B cell (primary cell): ENCODE data around the gene DOCK3. TPM values are rescaled to one million over a fixed set of nuclear protein-coding genes. Genes with fewer than 3 reads are reported as not detected.
"Not testable (repeated sequence)": the region's sequence is repeated elsewhere in the genome, so short reads cannot be mapped to it uniquely, and the experiment has no call there.

Experiments used
- ATAC-seq: fragments of 200-7000 bp; cut with Tn5 transposase; one replicate; pipeline ENCODE4 v1.10.0; 2021; ENCODE audit warnings: low read depth, mild to moderate bottlenecking, moderate number of reproducible peaks, moderate library complexity
- CTCF ChIA-PET: fragments of 350-600 bp; sonication (Branson Sonifier 250); formaldehyde crosslinking; loops from one replicate; lab custom pipeline; 2021; ENCODE audit warnings: antibody characterized with exemption, inconsistent platforms; lab: Charles Lee
- POLR2A ChIA-PET: fragments of 350-600 bp; sonication (Branson Sonifier 250); formaldehyde crosslinking; loops from one replicate; lab custom pipeline; 2021; ENCODE audit warnings: antibody characterized with exemption; lab: Charles Lee
- DNase-seq: peaks from one replicate; pipeline ENCODE4 v3.0.0; 2013
- H2AFZ ChIP-seq: 2 replicates; pipeline ENCODE4 v1.6.1; 2012; ENCODE audit warnings: mild to moderate bottlenecking, low read depth, low read length; ENCODE audit not compliant: insufficient read depth, poor library complexity, severe bottlenecking
- H3K27ac ChIP-seq, 2 donors: 1 replicate in 1 of 2; 2 replicates in 1 of 2; pipeline ENCODE4 v1.5.1; 2012 to 2013; ENCODE audit warnings: low read length in 2 of 2, mild to moderate bottlenecking in 2 of 2, moderate library complexity in 1 of 2
- H3K27me3 ChIP-seq, 4 experiments: fragments of 200-600 bp in 1 of 4; sonication (generic) in 1 of 4; replicated peaks in 1 of 4; 1 replicate in 2 of 4; 2 replicates in 2 of 4; pipeline versions ENCODE4 v1.6.1 to v1.7.0; 2013 to 2016; ENCODE audit warnings: low read length in 3 of 4, mild to moderate bottlenecking in 2 of 4, mixed read lengths in 1 of 4, moderate library complexity in 1 of 4; ENCODE audit not compliant: insufficient read depth in 4 of 4, control insufficient read depth in 3 of 4; ENCODE audit errors: control extremely low read depth in 1 of 4
- H3K36me3 ChIP-seq, 2 experiments: replicated peaks in 1 of 2; 1 replicate in 1 of 2; 2 replicates in 1 of 2; pipeline versions ENCODE4 v1.6.1 to v1.7.1; 2013; ENCODE audit warnings: low read length in 1 of 2; ENCODE audit not compliant: insufficient read depth in 2 of 2, control insufficient read depth in 1 of 2; ENCODE audit errors: control extremely low read depth in 1 of 2, extremely low read depth in 1 of 2
- H3K4me1 ChIP-seq, 2 donors: fragments of 200-600 bp in 1 of 2; sonication (generic) in 1 of 2; 1 replicate in 1 of 2; 2 replicates in 1 of 2; pipeline versions ENCODE4 v1.5.1 to v1.6.1; 2013 to 2017; ENCODE audit warnings: low read length in 2 of 2; ENCODE audit not compliant: control insufficient read depth in 2 of 2, insufficient read depth in 2 of 2
- H3K4me2 ChIP-seq: replicated peaks from 2 replicates; pipeline ENCODE3; 2012; ENCODE audit warnings: mild to moderate bottlenecking, low read depth, low read length; ENCODE audit not compliant: poor library complexity, severe bottlenecking
- H3K4me3 ChIP-seq, 5 experiments: fragments of 200-600 bp in 1 of 5; sonication (generic) in 1 of 5; 1 replicate in 3 of 5; 2 replicates in 2 of 5; pipeline versions ENCODE4 v1.5.1 to v1.7.0; 2011 to 2016; ENCODE audit warnings: low read length in 4 of 5, mild to moderate bottlenecking in 4 of 5, low read depth in 2 of 5, control low read depth in 1 of 5, moderate library complexity in 1 of 5; ENCODE audit not compliant: insufficient read depth in 1 of 5; ENCODE audit errors: control extremely low read depth in 1 of 5, extremely low read depth in 1 of 5
- H3K79me2 ChIP-seq: fragments of 200-600 bp; sonication (generic); one replicate; pipeline ENCODE4 v1.6.0; 2016; ENCODE audit warnings: low read length; ENCODE audit not compliant: control insufficient read depth, insufficient read depth
- H3K9ac ChIP-seq: fragments of 200-600 bp; sonication (generic); 2 replicates; pipeline ENCODE4 v1.6.1; 2017; ENCODE audit warnings: mild to moderate bottlenecking, low read length, moderate library complexity
- H3K9me3 ChIP-seq, 3 donors: one replicate each; pipeline versions ENCODE4 v1.6.1 to v1.7.1; 2013; ENCODE audit warnings: low read length in 2 of 3; ENCODE audit not compliant: control insufficient read depth in 2 of 3, insufficient read depth in 1 of 3; ENCODE audit errors: control extremely low read depth in 1 of 3
- H4K20me1 ChIP-seq: 2 replicates; pipeline ENCODE4 v1.6.0; 2012; ENCODE audit warnings: mild to moderate bottlenecking, low read length; ENCODE audit not compliant: insufficient read depth, control insufficient read depth, poor library complexity, severe bottlenecking
- H3K27ac Mint-ChIP-seq: one replicate; pipeline ENCODE4 v1.8.0; 2021; ENCODE audit warnings: mixed read lengths
- H3K27me3 Mint-ChIP-seq: one replicate; pipeline ENCODE4 v1.8.0; 2021; ENCODE audit warnings: mixed read lengths
- H3K4me1 Mint-ChIP-seq: one replicate; pipeline ENCODE4 v1.8.0; 2021; ENCODE audit warnings: mixed read lengths
- H3K4me3 Mint-ChIP-seq: one replicate; pipeline ENCODE4 v1.8.0; 2021; ENCODE audit warnings: mixed read lengths
- H3K9me3 Mint-ChIP-seq: one replicate; pipeline ENCODE4 v1.8.0; 2022; ENCODE audit warnings: mixed read lengths; ENCODE audit not compliant: insufficient read depth
- CTCF ChIP-seq: fragments of 200-600 bp; IDR thresholded peaks from one replicate; pipeline ENCODE4 v1.8.0; 2022; ENCODE audit warnings: antibody characterized with exemption, mild to moderate bottlenecking
- EZH2 ChIP-seq: IDR thresholded peaks from 2 replicates; pipeline ENCODE4 v1.6.1; 2012; ENCODE audit warnings: borderline replicate concordance, low read depth, mild to moderate bottlenecking, moderate library complexity, low read length; ENCODE audit not compliant: insufficient read depth, poor library complexity, severe bottlenecking
- WGBS: methylation state at CpG from one replicate; pipeline ENCODE4 v1.1.5; 2013; ENCODE audit warnings: missing lambda C conversion rate; ENCODE audit not compliant: insufficient coverage; 5-methylcytosine and 5-hydroxymethylcytosine counted together
- intact Hi-C: fragments of 100-400 bp; cut with micrococcal nuclease; formaldehyde crosslinking; loops from one replicate; pipeline ENCODE4 v1.10.0; 2022
- polyA plus RNA-seq: library from polyadenylated mRNA; depleted of rRNA; stranded (reverse); fragments of >200 nt; gene quantifications from 2 replicates; pipeline ENCODE4 v1.2.3, GENCODE V29; 2012
- total RNA-seq, 2 donors: library from RNA; stranded (reverse); fragments of 120-200 nt in 1 of 2; gene quantifications; 1 replicate in 1 of 2; 2 replicates in 1 of 2; pipeline versions ENCODE4 v1.2.3 to v1.2.4, GENCODE V29; 2013 to 2022

Gene DOCK3
- total and polyA plus RNA-seq, 2 donors (not counting 1 experiment from before 2014, with no cell fraction given), result 0.06 to 0.30 TPM

DNA sequence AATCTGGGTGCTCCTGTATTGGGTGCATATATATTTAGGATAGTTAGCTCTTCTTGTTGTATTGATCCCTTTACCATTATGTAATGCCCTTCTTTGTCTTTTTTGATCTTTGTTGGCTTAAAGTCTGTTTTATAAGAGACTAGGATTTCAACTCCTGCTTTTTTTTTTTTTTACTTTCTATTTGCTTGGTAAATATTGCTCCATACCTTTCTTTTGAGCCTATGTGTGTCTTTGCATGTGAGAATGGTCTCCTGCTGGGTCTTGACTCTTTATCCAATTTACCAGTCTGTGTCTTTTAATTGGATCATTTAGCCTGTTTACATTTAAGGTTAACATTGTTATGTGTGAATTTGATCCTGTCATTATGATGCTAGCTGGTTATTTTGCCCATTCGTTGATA is 420.1 kb downstream of the DOCK3 start:
- H3K4me2 ChIP-seq, H3K27ac ChIP-seq, H3K36me3 ChIP-seq, CTCF ChIA-PET, H3K27me3 ChIP-seq, H3K4me3 Mint-ChIP-seq, H4K20me1 ChIP-seq, H3K9me3 Mint-ChIP-seq, DNase-seq, H3K27me3 Mint-ChIP-seq, ATAC-seq, H3K9ac ChIP-seq, H3K4me1 ChIP-seq, H2AFZ ChIP-seq, intact Hi-C loops, H3K79me2 ChIP-seq, H3K4me1 Mint-ChIP-seq, H3K4me3 ChIP-seq, H3K27ac Mint-ChIP-seq, POLR2A ChIA-PET, H3K9me3 ChIP-seq: not testable (repeated sequence)
- 17% methylated on average over 1 of the region's 1 CpG for WGBS

DNA sequence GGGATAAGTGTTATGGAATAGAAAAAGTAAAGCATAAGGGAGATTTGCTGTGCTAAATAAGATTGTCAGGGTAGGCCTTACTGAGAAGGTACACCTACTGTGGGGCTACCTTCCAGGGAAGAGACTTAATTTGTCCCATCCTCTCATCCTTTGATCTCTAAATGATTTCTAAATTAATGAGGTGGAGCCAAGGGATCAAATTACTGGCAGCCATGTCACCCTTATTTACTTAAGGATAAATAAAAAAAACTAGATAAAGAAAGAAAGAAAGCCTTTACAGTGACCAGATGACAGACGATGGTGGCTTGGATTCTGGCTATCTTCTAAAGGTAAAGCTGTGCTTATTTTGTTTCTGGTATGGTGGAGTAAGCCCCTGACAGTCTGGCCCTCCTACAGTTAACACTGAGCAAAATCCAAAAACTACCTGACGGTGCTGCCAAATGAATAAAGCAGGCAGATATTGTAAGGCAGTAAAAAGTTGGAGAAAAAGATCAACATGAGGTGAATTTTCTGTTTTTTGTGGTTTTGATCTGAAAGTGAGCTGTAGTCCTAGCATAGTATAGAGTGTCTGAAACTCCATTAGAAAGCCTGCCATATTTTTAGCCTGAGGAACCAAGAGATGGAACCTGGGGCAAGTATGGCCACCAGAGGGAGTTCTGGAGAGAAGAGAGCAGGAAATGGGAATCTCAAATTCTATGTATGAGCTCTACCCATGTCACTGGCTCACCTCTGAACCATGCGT is 425.2 kb downstream of the DOCK3 start:
- ChIA-PET CTCF (interaction anchor here (0.8 to 1.2 kb wide), 4 partner anchors 11 to 275 kb away, joined by 3 to 4 read pairs (median 4); no protein-coding TSS in a partner anchor), POLR2A (no interaction called here)
- intact Hi-C loops, result no loop called here
- Histone ChIP-seq H3K4me3 (no peak overlapping the region), H3K4me2 (no peak overlapping the region), H3K27me3 (no peaks in the 10 kb centered on the region), H3K9me3 (no peaks in the 10 kb centered on the region), H3K9ac (no peak overlapping the region), H4K20me1 (no peaks in the 10 kb centered on the region), H3K27ac (no peak overlapping the region), H3K79me2 (no peaks in the 10 kb centered on the region), H3K36me3 (no peaks in the 10 kb centered on the region), H2AFZ (no peak overlapping the region), H3K4me1 (no peaks in the 10 kb centered on the region)
- H3K27me3 Mint-ChIP-seq, result peaks cover 19% of the 10 kb centered on the region
- TF ChIP-seq EZH2, result no peak
- peak; percentile 34 for TF ChIP-seq CTCF
- H3K27ac Mint-ChIP-seq, result no peak overlapping the region
- H3K4me1 Mint-ChIP-seq, result no peaks in the 10 kb centered on the region
- H3K4me3 Mint-ChIP-seq, result no peak overlapping the region
- H3K9me3 Mint-ChIP-seq, result no peaks in the 10 kb centered on the region
- DNase-seq (no peak), ATAC-seq (no peak)
- WGBS, result 100% methylated on average over 1 of the region's 3 CpGs
